ENCODE data around the gene PDGFD. TPM values are rescaled to one million over a fixed set of nuclear protein-coding genes. Genes with fewer than 3 reads are reported as not detected.

PDGFD gene
- total RNA-seq, 1 donor: 32.4 TPM

GRCh38 chr11:104120493-104121137 lies 43.3 kb downstream of the PDGFD start:
- no peak for DNase-seq (ENCODE audit: low read depth)

GRCh38 chr11:104118105-104118744 lies 45.7 kb downstream of the PDGFD start:
- H3K4me3 ChIP-seq (ENCODE audit: low read depth, low read length): no peak overlapping the region
- TF ChIP-seq CTCF (IDR thresholded peaks at IDR 0.05; ENCODE audit: insufficient read depth, low read length): no peak
- DNase-seq (ENCODE audit: low read depth): no peak

More at GRCh38 chr11:104120493-104121137, 43.3 kb downstream of the PDGFD start:
- TF ChIP-seq CTCF (IDR thresholded peaks at IDR 0.05; ENCODE audit: insufficient read depth, low read length): no peak
- H3K4me3 ChIP-seq (ENCODE audit: low read depth, low read length): no peak overlapping the region

- no peak overlapping the region for H3K4me3 ChIP-seq (ENCODE audit: low read depth, low read length)
- DNase-seq (ENCODE audit: low read depth): no peak
- no peak for TF ChIP-seq CTCF (IDR thresholded peaks at IDR 0.05; ENCODE audit: insufficient read depth, low read length)
These were observed 50.4 kb downstream of the PDGFD start for GRCh38 chr11:104113541-104113940.

- peak; percentile 77 for DNase-seq (ENCODE audit: low read depth)
- no peak for TF ChIP-seq CTCF (IDR thresholded peaks at IDR 0.05; ENCODE audit: insufficient read depth, low read length)
- H3K4me3 ChIP-seq (ENCODE audit: low read depth, low read length): no peak overlapping the region
These were observed 57.7 kb downstream of the PDGFD start for GRCh38 chr11:104106136-104106754.

- TF ChIP-seq CTCF (IDR thresholded peaks at IDR 0.05; ENCODE audit: insufficient read depth, low read length): no peak
- H3K4me3 ChIP-seq (ENCODE audit: low read depth, low read length): no peak overlapping the region
- no peak for DNase-seq (ENCODE audit: low read depth)
These were observed 58.8 kb downstream of the PDGFD start for GRCh38 chr11:104105155-104105554.

- H3K4me3 ChIP-seq (ENCODE audit: low read depth, low read length): no peak overlapping the region
- TF ChIP-seq CTCF (IDR thresholded peaks at IDR 0.05; ENCODE audit: insufficient read depth, low read length): no peak
- DNase-seq (ENCODE audit: low read depth): no peak
These were observed 59.3 kb downstream of the PDGFD start for GRCh38 chr11:104104664-104105063.
